COLO668 (cell line): ENCODE data around the gene LRFN3.
A peak's percentile ranks its signal among the peaks of the same experiment; 100 is the strongest.
"Not testable (repeated sequence)": the region's sequence is repeated elsewhere in the genome, so short reads cannot be mapped to it uniquely, and the experiment has no call there.

ENCODE experiments used
- DNase-seq: peaks from one replicate; lab custom pipeline; 2025; ENCODE audit not compliant: unreplicated experiment; lab: John Stamatoyannopoulos, UW

Gene LRFN3

DNA sequence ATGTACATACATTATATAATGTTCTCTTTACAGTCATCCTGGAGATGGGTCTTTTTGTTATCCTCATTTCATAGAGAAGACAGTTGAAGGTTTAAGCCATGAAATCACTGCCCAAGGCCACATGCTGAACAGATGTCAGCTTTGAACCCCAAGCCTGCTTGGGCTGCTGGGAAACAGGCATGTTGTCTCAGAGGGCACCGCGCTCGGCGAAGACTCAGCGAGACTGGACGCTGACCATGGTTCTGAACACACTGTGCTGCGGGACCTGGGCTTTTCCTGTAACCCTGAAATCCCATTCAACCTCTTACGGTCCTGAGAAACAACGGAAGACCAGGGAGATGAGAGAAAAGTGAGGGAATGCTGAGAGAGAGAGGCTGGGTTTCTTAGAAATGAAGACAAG lies 27.3 kb downstream of the LRFN3 start:
- DNase-seq = no peak

DNA sequence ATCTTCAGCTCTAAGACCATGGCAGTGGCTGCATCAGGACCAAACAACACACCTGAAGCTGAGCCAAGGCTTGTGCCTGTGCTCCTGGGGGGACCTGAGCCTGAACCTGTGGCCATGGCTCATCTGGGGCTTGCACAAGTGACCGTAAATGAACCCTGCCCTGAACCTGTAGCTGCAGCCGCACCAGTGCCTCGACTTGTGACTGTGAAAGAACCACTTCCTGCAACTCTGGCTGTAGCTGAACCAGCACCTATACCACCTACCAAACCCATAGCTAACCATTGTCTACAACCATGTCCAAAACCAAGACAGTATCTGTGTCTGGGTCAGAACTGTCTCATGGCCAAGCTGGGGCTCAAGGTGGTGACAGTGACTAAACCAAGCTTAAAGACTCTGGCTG lies 30.6 kb downstream of the LRFN3 start:
- DNase-seq = no peak

DNA sequence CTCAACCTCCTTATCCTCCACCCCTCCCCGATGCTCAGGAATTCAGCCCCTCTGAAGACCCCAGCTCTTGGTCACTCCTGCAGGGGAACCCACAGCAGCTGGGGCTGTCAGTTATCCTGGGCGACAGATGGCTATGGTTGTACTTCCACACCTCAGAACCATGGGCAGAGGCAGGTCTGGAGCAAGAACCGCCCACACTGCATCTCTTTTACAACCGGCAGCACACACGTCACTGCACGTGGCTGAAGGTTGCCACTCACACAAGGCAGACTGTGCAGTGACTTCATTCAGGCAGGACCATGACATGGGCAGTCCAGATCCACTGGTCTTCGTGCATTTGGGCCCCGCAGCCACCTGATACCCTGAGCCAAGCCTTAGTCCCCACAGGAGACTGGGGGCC lies 37.3 kb downstream of the LRFN3 start:
- peak; percentile 9 for DNase-seq

DNA sequence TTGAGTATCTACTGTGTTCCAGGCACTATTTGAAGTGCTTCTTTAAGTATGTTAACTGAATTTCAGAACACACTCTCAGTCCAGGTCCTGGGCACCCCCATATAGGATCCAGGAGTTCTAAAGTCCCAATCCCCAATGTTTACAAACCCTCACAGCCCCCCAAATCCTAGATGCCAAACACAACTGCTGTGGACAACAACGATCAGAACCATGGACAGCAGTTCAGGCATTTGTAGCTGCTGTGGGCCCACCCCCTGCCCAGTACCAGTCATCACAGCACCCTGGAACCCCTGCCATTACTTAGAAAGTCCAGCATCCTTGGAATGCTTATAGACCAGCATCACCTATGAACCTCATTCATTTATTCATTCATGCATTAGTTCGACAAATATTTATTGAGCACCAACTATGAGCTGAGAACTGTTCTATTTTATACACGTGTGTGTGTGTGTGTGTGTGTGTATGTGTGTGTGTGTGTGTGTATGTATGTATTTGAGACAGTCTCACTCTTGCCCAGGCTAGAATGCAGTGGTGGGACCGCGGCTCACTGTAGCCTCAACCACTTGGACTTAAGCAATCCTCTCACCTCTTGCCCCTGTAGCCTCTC lies 39.5 kb downstream of the LRFN3 start:
- no peak for DNase-seq

DNA sequence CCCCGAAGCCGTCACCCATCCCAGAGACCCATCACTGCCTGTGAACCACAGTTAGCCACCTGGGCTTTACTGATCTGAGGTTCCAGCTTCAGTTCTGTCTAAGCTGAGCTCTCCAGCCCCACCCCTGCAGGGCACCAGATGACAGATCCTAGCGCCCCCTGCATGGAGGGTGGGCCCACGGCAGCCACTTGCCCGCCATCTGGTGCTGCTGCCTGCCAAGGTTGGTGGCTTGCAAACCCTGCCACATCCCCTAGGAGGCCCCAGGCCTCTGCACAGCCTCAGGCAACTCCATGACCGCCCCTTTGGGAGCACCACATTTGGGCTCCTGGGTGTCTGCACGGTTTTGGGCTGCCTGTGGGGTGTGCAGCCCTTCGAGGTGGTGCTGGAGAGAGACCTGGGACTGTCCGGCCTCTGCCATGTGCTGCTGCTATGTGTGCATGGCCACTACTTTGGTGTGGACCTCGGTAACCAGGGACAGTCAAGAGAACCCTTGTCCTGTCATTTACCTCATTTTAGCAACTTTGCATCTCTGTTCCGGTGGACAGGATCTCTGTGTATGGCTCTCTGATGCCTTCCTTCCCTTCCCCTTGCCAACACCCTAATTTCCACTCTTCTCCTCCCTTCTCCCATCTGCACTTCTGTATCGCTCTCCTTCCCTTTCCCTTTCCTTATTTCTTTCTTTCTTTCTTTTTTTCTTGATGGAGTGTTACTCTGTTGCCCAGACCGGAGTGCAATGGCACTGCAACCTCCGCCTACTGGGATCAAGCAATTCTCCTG lies 41.5 kb downstream of the LRFN3 start:
- DNase-seq = peak; percentile 39

DNA sequence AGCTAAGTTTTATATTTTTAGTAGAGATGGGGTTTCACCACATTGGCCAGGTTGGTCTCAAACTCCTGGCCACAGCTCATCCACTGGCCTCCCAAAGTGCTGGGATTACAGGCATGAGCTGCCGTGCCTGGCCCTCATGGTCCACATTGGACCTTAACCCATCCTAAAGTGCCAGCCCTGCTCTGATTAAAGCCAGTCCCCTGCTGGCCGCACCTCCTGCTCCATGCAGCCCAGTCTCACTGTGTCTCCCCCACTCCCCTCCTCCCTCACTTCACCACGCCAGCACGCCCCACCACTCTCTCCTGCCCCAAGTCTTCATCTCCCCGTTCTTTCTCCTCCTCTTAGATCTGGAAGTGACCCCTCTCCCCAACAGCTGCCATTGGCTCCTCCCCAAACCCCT lies 42.1 kb downstream of the LRFN3 start:
- DNase-seq = no peak

DNA sequence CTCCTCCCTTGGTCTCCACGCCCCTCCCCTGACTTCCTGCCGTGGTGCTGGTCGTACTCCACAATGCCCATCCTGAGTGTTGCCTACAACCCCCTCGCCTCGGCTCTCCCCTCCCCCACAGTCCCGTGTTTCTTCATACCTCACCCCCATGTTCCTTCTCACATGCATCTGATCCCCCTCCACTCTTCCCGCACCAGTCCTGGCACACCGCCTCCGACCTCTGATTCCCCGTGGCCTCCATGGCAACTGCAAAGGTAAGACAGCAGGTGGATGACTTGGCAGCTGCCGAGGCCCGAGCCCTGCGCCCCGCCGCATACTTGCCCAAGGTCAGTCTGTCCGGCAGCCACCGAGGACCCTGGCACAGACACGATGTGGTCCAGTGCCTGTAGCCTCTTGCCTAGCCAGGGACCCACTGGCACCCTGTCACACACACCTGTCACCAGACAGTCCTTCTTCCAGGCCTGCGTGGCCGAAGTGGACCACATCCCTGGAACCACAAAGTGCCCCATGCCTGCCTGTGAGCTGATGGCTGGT lies 42.7 kb downstream of the LRFN3 start:
- no peak for DNase-seq

DNA sequence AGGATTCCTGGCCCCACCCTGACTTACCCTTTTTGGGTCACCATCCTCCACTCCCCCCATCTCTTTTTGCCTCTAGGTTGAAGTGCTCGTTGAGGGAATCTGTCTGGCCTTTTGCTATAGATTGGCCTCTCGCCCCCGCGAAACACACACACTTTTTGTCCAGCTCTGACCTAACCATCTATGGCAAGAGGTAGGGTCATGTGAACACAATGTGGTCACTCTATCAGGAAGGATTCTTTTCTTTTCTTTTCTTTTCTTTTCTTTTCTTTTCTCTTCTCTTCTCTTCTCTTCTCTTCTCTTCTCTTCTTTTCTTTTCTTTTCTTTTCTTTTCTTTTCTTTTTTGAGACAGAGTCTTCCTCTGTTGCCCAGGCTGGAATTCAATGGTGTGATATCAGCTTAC lies 44.8 kb downstream of the LRFN3 start:
- not testable (repeated sequence) for DNase-seq

DNA sequence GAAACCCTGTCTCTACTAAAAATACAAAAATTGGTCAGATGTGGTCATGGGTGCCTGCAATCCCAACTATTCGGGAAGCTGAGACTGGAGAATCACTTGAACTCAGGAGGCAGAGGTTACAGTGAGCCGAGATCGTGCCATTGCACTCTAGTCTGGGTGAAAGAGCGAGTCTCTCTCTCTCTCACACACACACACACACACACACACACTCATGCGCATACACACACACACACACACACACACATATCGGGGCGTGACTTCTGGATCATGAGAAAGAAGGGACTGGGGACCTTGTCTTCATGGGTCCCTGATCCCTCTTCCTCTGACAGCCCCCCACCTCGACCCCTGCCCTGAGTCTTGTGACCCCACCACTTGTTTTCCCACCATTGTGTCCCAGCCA lies 47.0 kb downstream of the LRFN3 start:
- DNase-seq = no peak

DNA sequence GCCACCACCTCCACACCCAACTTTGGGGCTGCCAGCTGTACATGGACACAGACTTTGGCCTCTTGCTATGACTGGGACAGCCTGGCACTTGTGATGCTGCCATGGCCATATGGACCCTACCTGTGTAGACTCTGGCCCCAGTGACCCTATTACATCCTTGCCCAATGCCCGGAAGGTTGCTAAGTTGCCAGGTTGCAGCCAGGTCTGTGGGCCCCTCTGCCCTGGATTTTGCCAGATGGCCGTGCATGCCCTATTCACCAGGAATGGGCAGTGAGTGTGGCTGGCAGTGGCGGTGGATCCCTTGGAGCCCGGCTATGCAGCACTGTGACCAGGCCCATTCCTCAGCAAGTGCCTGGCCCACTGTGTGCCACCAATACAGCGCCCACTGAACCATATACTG lies 49.9 kb downstream of the LRFN3 start:
- DNase-seq = no peak

DNA sequence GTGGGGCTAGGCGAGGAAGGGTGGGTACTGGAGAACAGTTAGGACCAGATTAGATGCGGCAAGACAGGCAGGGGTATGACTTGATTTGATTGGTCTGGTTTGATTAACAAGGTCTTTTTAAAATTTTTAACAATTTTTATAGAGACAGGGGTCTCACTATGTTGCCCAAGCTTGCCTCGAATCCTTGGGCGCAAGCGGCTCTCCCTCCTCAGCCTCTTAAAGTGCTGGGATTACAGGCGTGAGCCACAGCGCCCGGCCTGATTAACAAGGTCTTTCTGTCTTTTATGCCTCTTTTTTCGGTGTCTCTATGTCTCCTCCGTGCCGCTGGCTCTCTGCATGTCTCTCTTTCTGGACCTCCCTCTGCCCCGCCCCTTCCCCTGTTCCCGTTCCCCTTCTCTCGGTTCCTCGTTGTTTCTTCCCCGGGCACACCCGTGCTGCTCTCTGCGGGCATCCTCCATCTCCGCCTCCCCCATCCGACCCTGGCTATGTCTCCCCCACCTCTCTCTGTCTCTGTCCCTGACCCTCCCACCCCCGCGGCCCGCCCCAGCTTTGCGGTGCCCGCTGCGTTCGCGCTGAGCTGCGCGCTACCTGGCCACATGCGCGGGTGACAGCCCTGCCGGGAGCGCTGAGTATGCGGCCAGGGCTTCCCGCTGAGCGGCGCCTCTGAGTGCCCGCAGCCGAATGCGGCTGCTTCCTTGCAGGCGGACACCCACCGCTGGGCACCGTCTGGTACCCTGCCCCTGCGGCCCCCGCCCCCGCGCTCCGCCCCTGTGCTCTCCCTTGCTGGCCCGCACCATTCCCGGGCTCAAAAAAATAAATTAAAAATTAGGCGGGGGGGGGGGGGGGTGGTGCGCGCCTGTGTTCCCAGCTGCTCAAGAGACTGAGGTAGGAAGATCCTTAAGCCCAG lies 50.7 kb downstream of the LRFN3 start:
- peak; percentile 52 for DNase-seq

DNA sequence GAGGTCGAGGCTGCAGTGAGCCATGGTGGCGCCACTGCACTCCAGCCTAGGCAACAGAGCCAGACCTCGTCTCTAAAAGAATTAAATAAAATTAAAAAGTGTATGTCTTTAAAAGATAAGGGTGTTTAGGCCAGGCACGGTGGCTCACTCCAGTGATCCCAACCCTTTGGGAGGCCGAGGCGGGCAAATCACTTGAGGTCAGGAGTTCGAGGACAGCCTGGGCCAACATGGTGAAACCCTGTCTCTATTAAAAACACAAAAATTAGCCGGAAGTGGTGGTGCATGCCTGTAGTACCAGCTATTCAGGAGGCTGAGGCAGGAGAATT lies 51.4 kb downstream of the LRFN3 start:
- DNase-seq = no peak

DNA sequence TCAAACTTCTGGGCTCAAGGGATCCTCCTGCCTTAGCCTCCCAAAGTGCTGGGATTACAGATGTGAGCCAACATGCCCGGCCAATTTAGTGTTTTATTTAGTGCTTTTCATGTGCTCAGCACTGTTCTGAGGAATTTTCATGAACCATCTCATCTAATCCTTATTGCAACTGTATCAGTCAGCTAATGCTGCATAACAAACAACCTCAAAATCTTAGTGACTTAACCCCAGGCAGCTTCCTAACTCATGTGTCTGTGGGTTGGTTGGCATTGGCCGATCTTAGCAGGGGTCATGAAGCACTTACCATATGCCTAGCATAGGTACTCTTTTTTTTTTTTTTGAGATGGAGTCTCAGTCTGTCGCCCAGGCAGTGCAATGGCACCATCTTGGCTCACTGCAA lies 52.6 kb downstream of the LRFN3 start:
- DNase-seq = no peak

DNA sequence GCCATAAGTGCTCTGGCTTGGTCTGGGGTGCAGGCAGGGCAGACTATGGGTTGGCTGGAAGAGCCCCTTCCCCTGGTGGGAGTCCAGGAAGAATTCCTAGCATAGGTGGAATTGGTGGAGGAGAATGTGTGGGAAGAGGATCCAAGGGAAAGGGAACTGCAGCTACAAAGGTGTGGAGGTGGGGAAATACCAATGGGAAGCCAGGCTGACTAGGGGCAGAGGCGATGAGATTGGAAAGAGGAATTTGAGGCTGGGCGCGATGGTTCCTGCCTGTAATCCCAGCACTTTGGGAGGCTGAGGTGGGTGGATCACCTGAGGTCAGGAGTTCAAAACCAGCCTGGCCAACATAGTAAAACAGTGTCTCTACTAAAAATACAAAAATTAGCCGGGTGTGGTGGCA lies 54.0 kb downstream of the LRFN3 start:
- no peak for DNase-seq

DNA sequence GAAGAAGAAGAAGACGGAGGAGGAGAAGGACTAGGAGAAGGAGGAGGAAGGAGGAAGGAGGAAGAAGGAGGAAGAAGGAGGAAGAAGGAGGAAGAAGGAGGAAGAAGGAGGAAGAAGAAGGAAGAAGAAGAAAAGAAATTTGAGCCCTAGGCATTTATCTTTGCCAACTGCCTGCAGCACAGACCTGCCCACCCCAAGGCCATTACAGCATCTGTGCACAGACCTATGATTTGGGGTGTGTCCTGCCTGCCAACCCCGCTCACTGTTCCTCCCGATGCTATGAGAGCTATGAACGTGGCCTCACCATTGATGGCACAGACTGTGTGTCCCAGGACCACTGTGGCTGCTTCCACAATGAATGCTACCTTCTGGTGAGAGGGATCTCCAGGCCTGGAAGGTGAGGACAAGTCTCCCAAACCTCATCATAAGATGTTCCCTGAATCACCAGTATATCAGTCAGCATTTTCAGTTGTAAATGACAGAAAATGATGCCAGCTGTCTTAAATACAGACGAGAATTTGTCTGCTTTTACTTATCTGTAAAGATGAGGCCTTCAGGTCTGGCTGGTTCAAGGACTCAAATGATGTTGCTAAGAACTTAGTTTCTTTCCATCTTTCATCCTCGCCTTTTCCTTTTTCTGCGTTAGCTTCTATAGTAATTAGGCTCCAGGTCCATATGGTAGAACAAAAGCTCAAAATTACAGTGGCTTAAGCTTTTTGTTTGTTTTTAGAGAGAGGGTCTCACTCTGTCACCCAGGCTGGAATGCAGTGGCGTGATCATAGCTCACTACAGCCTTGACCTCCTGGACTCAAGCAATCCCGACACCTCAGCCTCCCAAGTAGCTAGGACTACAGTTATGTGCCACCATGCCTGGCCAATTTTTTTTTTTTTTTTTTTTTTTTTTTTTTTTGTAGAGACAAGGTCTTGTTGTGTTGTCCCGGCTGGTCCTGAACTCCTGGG lies 54.9 kb downstream of the LRFN3 start:
- no peak for DNase-seq

DNA sequence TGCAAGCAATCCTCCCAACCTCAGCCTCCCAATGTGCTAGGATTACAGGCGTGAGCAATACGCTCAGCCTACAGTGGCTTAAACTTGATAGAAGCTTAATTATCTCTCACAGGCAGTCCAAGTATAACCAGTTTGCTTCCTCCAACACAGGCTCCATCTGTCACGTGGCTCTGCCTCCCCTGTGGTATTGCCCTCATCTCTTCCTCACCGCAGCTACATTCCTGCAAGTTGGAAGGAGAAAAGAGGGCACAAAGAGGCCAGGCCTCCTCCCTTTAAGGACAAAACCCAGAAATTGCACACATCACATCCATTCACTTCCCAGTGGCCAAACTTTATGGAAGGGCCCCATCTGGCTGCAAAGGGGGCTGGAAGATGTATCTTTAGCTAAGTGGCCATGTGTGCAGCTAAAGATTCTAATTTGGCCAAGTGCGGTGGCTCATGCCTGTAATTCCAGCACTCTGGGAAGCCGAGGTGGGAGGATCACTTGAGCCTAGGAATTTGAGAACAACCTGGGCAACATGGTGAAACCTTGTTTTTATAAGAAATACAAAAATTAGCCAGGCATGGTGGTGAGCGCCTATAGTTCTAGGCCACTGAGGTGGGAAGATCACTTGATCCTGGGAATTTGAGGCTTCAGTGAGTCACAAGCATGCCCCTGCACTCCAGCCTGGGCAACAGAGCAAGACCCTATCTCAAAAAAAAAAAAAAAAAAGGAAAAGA lies 55.7 kb downstream of the LRFN3 start:
- DNase-seq = no peak

DNA sequence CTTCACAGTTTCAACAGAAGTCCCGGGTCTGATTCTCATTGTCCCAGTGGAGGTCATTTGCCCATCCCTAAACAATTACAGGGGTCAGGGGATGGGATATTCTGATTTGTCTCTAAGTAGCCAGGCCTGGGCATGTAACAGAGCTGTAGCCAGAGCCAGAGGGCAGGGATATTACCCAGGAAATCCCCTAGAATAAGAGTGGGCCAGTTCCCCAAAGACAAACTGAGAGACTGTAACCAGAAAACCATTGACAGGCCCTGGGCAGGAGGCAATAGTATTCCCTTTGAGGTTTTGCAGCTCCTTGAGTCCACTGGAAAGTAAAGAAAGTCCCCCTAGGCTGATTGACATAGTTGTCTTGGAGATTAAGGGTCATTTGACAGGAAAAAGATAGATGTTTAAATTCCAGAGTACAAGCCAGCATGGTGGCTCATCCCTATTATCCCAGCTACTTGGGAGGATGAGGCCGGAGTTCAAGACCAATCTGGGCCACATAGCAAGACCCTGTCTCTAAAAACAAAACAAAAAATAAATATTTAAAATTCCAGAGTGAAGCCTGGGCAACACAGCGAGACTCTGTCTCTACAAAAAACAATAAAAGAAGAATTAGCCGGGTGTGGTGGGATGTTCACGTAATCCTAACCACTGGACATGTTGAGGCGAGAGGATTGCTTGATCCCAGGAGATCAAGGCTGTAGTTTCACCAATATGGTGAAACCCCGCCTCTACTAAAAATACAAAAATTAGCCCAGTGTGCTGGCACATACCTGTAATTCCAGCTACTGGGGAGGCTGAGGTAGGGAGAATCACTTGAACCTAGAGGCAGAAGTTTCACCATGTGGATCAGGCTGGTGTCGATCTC lies 57.0 kb downstream of the LRFN3 start:
- no peak for DNase-seq

DNA sequence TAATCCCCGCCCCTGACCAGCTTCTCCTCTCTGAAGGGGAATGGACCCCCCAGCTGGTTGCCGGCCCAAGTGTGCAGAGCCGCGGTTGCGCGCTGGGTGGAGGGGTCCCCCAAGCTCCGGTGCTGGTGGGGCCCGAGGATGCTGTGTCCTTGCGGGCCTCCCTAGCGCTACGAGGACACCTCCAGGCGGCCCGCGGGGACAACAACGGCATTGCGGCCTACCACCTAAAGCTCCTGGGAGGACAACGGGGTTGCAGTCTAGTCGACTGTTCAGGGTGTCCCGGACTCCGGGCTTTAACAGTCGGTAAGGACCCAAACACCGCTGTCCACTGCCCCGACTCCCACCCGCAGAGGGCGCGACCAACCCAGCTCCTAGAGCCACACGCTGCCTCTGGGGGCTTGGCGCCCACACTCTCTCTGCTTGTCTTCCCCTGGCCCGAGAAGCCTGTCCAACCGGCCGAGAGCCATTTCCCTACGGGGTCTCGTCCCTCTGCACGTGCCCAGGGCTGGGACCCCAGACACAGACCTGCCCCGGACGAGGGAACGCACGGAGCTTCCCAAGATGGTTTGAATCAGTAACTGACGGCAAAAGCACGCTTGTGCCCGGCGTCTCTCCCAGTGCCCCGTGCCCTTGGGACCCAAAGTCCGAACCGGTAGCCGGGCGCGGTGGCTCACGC lies 57.9 kb downstream of the LRFN3 start:
- peak; percentile 10 for DNase-seq
